Activated CD4-positive, alpha-beta T cell treated with anti-CD3 and anti-CD28 coated beads for 24 hours (primary cell): ENCODE data around the gene RPL27A.
"Not testable (repeated sequence)": the region's sequence is repeated elsewhere in the genome, so short reads cannot be mapped to it uniquely, and the experiment has no call there.

Experiments
- DNase-seq, 2 donors: peaks; one replicate each; pipeline ENCODE4 v3.0.0-alpha.2; 2020; ENCODE audit warnings: low read depth in 2 of 2

RPL27A gene

DNA sequence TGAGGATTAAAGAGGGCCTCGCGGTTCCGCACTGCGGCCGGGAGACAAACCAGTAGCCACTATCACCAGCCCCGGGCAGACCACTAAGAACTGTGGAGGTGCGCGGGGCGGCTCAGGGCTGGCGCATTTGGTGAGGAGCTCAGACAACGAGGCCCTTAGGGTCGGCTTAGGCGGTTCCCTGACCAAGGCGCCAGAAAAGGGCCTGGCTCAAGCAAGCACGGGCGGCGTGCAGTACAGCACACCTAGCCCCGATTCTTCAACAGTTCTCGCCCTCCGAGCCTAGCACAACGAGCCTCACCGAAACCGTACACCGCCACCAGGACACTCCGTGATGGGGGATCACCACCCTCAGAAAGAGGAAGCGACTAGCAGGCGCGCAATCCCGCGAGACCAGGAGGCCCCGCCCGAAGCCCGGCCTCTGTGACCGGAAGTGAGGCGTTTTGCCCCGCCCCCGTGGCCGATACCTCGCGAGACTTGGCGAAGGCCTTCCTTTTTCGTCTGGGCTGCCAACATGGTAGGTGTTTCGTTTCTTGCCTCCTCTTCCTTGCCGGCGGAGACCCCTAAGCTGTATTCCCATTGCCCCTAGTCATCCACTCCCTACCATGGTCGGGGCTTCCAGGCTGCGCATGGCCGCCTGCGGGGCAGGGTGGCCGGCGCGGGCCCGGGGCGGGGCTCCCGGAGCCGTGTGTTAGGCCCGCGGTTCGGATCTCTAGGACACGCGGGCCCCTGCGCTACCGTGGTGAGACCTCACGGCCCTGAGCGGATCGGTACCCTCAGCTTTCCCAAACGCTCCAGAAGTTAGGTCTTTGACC lies at the start of gene RPL27A, which contains the start of gene TRIM66:
Gene RPL27A, plus strand, starts transcription at position 490 of the 812 bp plus-strand sequence. Its CDS starts 22 bp downstream, at position 512.
Gene TRIM66, minus strand, starts transcription at position 363 of the 812 bp plus-strand sequence. CDS start 10,391 bp downstream, outside the sequence.
- DNase-seq, result peak; percentile 99

DNA sequence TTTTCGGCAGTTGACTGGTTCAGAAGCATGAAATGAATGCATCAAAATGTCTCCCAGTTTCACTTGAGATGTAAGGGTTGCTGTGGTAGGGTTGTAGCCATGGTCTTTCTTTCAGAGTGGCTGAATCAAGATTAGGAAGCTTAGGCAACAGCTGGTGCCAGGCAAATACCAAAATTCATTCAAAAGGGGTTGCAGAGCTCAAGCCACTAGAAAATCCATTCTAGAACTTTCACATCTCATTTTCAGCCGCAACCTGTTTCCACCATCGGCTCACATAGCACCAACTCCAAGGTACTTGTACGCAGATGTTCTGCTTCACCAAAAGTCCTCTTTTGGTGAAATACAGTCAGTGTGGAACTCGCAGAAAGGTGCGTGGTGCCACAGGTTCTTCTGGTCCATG lies 48.1 kb upstream of the RPL27A start:
- DNase-seq, result no peak

DNA sequence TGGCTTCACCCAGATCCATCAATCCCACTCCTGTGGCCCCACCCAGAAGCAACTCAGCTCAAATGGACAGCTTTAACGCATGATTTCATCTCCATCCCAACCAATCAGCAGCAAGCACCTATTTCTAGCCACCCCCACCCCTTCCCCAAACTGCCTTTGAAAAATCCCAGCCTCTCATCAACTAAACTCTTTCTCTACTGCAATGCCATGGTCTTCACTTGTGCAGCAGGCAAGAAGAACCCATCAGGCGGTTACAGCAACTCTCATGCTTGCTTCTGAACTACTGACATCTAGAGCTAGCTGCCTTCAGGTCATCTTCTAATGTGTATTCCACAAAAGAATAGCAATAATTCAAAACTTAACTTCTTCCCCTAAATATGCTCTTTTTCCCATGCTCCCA lies 46.5 kb upstream of the RPL27A start:
- DNase-seq, result no peak

DNA sequence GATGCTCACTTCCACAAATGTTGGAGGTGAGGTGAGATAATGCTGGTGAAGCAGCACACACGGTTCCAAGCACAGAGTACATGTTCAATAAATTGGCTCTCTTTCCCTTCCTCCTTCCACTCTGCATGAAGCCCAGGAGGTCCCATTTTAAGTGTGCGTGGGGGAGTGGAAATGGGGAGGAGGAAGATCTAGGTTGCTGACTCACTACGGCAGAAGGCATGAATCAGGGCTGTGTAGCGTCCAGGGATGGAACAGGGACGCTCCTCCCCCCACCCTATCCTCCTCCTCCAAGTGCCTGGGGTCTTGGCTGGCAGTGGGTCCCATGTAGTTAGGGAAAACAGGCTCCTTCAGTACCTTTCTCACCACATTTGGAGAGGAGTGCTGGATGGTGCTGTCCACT lies 44.3 kb upstream of the RPL27A start:
- no peak for DNase-seq

DNA sequence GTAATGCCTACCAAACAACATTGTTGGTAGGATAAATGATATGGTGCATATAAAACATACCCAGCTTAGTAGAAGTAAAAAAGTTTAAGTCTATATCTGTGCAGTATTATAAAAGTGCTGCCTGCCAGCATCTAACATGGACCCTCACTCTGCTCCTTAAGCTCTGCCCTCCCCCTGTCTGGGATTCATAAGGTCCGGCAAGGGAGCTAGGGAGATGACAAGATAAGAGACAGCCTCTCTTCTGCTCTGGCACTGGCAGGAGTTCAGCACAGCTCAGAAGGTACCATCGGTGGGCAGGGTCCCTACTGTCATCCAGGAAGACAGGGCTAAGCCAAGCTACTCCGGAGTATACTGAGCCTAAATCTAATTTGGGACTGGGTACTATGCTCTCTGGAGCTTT lies 42.9 kb upstream of the RPL27A start:
- DNase-seq, result no peak

DNA sequence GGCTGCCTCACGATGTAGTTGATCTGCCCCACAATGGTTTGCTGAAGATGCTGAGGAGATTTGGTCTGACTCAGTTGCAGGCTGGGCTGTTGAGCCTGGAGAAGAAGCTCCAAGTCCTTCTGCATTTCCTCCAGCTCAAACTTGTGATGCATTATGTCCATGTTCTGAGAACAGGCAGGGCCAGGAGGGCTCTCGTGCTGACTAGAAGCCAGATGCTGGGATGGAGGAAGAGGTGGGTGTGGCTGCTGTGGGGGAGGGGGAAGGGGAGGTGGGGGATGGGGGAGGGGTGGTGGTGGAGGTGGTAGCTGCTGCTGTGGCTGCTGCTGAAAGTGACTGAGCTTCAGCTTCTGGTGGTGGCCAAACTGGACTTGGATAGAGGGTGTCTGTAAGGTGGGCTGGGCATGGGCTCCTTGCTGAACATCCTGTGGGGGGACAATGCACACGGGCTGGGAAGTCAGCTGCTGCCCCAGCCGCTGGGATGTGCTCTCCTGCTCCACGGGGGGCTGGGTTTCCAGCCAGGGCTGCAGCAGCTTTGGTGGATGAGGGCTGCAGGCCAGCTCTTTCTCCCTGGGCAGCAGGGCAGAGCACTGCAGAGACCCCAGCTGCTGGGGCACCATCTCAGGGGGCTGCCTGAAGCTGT lies 42.2 kb upstream of the RPL27A start:
- no peak for DNase-seq

DNA sequence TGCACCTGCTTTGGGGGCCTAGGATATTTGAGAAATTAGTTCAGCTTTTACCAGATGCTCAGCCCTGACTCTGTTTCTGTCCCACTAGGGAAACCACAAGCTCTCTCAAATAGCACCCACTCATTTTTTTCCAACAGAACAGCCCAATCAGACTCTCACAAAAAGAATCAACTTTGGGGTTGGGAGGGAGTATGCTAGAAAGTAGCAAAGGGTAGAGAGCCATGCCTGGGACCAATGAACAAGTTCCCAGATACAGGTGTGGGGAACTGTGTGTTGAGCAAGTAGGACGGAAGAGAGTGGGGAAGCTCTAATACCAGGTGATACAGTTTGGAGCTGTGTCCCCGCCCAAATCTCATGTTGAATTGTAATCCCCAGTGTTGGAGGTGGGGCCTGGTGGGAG lies 41.3 kb upstream of the RPL27A start:
- DNase-seq, result no peak

DNA sequence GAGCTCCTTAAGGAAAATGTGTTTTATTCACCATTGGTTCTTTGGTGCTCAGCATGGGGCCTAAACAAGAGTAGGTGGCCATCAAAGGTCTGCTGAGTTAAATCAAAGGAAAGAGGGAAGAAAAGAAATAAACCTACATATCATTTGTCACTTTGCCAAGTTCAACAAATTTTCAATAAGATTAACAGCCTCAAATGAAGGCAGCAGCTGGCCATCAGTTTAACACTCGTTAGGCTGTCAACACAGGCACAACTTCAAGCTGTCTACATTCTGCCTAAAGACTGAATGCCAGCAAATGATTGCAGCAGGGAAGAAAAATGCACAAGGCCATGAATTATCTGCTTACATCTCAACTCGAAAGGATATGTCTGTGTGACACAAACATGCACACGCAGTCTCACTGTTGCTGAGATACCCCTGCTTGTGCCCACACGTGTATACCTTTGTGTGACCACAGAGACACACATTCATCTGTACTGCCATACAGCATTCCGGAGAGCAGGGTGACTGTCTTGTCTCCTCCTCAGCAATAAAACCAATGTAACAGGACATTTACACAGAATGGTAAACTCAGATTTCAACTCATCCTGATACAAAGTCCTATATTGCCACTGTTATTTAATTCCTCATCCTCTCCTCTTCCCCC lies 40.3 kb upstream of the RPL27A start:
- no peak for DNase-seq

DNA sequence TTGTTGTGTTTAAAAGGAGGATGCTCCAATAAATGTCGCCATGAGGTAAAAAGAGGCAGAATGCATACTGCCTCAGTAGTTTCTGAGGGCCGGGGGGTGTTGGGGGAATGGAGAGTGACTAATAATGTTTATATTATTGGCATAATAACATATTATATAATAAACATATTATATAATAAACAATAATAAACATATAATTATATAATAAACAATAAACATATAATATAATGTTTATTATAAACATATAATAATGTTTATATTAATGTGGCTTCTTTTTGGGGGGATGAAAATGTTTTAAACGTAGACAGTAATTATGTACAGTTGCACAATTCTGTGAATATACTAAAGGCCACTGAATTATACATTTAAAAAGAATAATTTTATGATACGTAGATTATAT lies 35.7 kb upstream of the RPL27A start:
- no peak for DNase-seq

DNA sequence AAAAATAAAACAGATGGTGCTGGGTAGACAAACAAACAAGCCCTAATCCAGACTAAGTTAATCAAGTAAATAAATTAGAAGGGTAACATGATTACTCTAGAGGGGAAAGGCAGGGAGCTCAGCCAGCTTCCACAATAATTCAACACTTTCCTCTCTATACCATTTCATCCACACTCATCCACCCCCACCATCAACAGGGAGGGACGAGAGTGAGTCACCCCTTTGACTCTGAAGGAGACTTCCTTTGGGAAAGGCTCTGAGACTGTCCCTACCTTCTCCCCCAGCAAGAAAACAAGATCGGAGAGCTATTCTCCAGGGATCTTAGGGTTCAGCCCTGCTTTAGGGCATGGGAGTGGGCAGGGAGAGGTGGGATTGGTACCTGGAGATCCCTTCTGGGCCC lies 33.2 kb upstream of the RPL27A start:
- no peak for DNase-seq

DNA sequence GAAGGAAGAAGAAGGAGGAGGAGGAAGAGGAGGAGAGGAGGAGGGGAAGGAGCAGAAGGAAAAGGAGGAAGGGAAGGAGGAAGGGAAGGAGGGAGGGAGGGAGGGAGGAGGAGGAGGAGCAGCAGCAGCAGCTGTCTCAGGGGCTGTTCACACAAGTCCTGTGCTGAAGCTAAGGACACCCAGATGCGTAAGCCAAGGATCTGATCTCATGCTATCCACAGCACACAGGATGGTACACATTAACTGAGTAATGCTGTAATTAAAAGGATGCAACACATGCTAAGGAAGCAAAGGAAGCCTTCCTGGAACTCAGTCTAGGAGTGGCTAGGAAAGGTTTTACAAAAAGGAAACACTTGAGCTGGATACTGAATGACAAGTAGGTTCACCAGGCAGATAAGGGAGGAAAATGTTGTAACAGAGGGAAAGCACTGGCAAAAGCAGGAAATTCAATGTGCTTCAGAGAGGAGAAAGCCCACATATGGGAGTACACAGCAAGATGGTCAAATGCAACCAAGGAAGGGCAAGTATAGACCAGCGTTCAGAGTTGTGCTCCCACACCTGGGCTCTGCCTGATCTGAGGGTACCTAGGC lies 32.1 kb upstream of the RPL27A start:
- DNase-seq, result no peak

DNA sequence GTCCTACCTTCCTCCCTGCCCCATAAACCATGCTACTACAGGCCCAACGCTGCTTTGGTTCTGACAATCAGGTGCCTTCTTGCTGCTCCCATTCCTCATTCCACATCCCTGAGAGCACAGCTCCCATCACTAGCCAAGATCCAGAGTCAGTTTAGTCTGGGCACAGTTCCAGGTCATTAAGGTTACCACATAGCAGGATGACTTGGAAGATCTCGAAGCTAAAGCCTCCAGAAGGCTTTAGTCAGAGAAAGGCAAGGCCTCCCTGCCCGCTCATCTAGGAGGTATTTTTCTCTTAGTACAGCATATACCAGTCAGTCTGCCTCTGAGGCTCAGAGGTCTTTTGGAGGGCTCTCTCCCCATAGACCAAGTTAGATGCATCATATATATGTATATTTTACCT lies 30.5 kb upstream of the RPL27A start:
- no peak for DNase-seq

DNA sequence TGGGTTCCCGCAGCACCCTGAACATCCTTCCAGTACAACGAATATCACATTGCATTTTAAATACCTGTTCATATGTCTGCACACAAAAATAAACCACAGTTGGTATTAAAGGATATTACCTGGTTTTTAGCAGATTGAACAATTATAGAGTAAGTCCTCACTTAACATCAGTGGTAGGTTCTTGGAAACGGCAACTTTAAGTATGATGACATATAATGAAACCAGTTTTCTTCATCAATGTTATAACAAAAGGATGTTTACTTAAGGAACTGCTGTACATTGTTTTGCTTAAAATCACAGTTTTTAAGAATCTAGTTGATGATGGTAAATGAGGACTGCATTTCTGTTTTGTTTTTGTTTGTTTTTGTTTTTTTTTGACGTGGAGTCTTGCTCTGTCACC lies 28.1 kb upstream of the RPL27A start:
- DNase-seq, result no peak

DNA sequence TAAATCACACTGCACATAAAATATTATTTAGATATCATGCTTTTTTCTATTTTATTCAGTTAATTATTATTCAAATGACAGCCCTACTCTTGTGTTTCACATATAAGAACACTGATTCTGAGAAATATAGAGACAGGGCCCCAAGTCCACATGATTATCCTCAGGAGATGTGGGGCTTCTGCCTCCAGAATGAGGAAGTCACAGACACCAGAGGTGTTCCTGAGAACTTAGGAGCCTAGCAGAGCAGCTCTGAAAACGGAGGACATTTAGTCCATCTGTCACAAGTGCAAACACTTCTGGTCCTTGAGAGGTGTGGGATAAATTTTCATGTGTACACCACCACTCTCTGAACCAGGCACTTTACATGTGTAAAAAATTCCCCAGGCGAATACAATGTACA lies 26.3 kb upstream of the RPL27A start:
- no peak for DNase-seq

DNA sequence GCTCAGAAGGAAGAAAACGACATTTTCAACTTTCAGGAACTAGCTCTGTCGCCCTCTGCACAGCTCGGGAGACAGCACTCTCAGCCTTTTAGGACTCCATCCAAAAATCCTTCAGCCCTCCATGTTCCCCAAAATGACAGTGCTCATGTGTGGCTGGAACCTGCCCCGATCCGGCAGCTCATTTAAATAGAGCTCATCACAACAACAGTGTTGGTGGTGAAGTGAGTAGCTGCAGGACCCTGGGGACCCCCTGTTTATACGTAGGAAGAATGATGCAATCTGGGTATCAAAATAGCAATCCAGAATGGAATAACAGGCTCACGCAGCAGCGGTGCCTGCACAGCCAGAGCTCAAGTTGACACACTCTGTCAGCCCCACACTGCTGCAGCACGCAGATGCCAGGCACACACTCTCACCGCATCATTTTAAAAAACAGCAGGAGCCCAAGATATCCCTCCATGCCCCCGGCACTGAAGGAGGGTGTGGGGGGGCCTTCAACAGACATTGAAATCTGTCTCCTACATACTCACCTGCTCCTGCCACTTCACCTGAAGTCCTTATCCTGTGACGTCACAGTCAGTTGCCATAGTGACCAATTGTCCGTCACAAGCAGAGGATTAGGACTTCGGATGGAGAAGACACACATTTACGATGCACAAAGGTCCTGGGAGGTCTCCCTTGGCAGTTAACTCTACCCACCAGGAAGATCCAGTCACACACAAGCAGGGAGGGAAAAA lies 24.1 kb upstream of the RPL27A start:
- no peak for DNase-seq

DNA sequence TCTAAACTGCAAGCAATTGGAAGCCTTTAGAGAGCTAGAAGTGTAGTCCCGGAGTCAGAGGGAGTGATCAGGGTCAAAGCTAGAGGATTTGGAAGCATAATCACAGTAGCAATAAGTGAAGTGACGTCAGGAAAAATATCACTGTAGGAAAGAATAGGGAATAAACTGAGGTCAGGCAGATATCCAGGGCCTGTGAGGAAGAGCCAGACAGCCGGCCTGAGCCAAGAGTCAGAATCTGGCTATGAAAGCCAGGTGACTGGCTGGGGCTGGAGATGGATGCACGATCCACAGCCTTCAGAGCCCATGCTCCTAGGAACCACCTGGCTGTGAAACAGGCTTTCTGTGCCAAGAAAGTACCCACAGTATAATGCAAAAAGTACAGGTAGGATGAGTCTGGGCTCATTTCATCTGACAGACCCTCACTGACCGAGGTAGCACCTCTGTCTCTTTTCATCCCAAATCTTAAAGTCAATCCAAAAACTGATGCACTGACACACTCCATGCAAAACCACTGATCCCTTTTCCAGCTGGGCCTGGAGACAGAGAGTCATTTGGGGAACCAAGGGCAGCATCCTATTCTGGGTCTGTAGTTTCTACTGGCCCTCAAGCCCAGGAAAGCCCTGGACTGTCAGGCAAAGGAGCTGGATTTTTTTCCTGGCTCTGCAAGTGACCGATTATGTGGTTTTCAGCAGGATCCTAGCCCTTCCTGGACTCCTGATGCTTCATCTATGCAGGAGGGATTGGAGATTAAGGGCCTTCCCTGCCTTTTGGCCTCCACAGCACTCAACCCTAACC lies 21.4 kb upstream of the RPL27A start:
- no peak for DNase-seq

DNA sequence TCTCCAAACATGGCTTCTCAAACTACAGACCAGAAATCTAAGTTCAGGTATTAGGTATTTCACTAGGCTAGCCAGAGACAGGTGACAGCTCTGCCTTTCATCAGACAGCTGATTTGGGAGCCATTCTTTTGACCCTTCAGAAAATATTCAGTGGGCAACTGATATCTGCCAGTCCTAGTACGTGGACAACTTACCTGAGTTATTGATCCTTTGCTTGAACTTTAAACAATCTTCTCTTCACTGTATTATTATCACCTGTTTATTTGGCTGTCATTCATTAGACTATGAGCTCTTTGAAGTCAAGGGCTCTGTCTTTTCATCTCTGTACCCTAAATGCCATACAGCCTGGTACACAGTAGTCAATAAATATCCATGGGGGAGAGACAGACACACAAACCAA lies 17.4 kb upstream of the RPL27A start:
- DNase-seq, result no peak

DNA sequence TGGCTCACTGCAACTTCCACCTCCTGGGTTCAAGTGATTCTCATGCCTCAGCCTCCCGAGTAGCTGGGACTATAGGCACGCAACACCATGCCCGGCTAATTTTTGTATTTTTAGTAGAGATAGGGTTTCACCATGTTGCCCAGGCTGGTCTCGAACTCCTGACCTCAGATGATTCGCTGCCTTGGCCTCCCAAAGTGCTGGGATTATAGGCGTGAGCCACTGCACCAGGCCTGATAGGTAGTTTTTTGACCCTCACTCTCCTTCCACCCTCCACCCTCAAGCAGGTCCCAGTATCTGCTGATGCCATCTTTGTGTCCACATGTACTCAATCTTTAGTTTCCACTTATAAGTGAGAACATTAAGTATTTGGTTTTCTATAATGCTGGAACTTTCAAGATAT lies 12.5 kb upstream of the RPL27A start:
- not testable (repeated sequence) for DNase-seq

DNA sequence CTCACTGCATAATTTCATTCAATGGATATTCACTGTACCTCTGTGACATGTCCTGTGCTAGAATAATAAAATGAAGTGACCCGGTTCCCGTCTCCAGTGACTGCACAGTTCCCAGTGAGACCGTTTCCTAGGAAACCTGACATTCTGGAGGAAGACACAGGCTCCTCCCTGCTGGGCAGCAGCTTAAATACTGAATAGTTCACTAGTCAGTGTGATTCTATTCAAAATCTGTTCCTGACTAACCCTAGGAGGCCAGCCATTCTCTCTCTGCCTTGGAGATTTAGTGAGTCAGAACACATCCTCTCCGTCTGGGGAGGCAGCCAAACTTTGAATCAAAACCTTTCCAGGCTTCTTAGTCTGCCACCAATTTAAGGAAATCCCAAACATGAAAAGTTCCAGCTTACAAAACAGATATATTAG lies 11.4 kb upstream of the RPL27A start:
- DNase-seq, result no peak

DNA sequence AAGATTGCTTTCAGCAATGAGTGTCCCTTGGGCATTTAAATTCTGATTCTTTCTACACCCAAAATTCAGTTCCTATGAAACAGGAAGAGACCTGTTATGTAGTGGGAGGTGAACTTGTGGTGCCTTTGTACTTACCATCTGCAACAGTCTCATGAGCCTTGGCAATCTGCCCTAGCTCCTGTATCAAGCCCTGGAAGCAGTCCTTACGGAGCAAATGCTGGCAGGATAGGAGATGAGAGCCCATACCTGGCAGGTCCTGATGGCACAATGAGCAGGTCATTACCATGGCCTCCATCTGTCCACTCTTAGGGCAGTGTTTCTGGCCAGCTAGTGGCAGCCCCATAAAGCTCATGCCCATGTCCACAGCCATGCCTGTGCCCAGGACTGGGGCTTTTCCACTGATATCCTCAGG lies 10.9 kb upstream of the RPL27A start:
- no peak for DNase-seq

DNA sequence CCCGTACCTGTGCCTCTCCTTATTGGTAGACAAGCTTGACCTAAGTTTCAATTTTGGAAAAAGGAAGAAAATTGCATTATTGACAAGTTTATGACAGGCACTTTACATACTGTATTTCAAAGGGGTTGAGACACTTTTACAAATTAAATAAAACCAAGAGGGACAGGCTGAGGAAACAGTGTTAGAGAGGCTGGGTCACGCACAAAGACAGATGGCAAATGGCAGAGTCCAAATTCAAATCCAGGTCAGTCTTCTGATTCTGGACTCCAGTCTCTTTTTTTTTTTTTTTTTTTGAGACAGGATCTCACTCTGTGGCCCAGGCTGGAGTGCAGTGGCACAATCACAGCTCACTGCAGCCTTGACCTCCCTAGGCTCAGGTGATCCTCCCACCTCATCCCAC lies 10.2 kb upstream of the RPL27A start:
- no peak for DNase-seq
